GM12892 (cell line): Measurements from ENCODE around the gene TLCD3B.

Source experiments
- DNase-seq: peaks from one replicate; pipeline ENCODE4 v3.0.0; 2011; ENCODE audit not compliant: insufficient read length
- FAIRE-seq: peaks from 2 replicates; lab custom pipeline; 2011; peaks lifted over from hg19 to GRCh38; lab: Jason Lieb, UNC
- POLR2A ChIP-seq: IDR thresholded peaks from 2 replicates; pipeline ENCODE4 v1.6.1; 2011; ENCODE audit warnings: low read depth, low read length, control low read depth
- POLR2AphosphoS5 ChIP-seq: IDR thresholded peaks from 2 replicates; pipeline ENCODE4 v1.6.1; 2011; ENCODE audit warnings: low read depth, low read length, control low read depth
- TAF1 ChIP-seq: IDR thresholded peaks from 2 replicates; pipeline ENCODE4 v1.6.1; 2011; ENCODE audit warnings: low read depth, mild to moderate bottlenecking, control low read depth, low read length, borderline replicate concordance

The TLCD3B gene

DNA sequence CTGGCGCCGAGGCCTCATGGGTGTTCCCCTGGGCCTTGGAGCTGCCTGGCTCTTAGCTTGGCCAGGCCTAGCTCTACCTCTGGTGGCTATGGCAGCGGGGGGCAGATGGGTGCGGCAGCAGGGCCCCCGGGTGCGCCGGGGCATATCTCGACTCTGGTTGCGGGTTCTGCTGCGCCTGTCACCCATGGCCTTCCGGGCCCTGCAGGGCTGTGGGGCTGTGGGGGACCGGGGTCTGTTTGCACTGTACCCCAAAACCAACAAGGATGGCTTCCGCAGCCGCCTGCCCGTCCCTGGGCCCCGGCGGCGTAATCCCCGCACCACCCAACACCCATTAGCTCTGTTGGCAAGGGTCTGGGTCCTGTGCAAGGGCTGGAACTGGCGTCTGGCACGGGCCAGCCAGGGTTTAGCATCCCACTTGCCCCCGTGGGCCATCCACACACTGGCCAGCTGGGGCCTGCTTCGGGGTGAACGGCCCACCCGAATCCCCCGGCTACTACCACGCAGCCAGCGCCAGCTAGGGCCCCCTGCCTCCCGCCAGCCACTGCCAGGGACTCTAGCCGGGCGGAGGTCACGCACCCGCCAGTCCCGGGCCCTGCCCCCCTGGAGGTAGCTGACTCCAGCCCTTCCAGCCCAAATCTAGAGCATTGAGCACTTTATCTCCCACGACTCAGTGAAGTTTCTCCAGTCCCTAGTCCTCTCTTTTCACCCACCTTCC, 43.5 kb downstream of the TLCD3B start:
- no peak for FAIRE-seq
- TF ChIP-seq POLR2AphosphoS5 = no peak
- no peak for TF ChIP-seq POLR2A
- no peak for TF ChIP-seq TAF1

DNA sequence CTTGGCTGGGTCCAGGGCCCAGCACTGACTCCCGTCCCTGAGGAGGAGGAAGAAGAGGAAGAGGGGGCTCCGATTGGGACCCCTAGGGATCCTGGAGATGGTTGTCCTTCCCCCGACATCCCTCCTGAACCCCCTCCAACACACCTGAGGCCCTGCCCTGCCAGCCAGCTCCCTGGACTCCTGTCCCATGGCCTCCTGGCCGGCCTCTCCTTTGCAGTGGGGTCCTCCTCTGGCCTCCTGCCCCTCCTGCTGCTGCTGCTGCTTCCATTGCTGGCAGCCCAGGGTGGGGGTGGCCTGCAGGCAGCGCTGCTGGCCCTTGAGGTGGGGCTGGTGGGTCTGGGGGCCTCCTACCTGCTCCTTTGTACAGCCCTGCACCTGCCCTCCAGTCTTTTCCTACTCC, 44.1 kb downstream of the TLCD3B start:
- TF ChIP-seq POLR2A = no peak
- no peak for TF ChIP-seq POLR2AphosphoS5
- no peak for TF ChIP-seq TAF1
- no peak for FAIRE-seq
- no peak for DNase-seq

More for the DNA sequence above, 43.5 kb downstream of the TLCD3B start:
- DNase-seq = no peak

- TF ChIP-seq TAF1 (no peak), POLR2A (no peak), POLR2AphosphoS5 (no peak)
- no peak for FAIRE-seq
- DNase-seq = no peak
These were observed 44.8 kb downstream of the TLCD3B start for GRCh38 chr16:29986231-29986630.

DNA sequence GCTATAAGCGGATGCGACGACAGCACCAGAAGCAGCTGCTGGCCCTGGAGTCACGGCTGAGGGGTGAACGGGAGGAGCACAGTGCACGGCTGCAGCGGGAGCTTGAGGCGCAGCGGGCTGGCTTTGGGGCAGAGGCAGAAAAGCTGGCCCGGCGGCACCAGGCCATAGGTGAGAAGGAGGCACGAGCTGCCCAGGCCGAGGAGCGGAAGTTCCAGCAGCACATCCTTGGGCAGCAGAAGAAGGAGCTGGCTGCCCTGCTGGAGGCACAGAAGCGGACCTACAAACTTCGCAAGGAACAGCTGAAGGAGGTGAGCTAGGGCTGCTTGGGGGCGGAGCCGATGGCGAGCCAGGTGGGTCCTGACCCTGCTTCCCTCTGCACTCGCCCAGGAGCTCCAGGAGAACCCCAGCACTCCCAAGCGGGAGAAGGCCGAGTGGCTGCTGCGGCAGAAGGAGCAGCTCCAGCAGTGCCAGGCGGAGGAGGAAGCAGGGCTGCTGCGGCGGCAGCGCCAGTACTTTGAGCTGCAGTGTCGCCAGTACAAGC, 45.7 kb downstream of the TLCD3B start:
- FAIRE-seq (no peak), DNase-seq (no peak)

GRCh38 chr16:29984764-29985147, 46.3 kb downstream of the TLCD3B start:
- TF ChIP-seq TAF1 = no peak
- TF ChIP-seq POLR2A = no peak
- TF ChIP-seq POLR2AphosphoS5 = no peak
- FAIRE-seq (no peak), DNase-seq (no peak)

More for the DNA sequence above, 45.7 kb downstream of the TLCD3B start:
- TF ChIP-seq POLR2A (no peak), POLR2AphosphoS5 (no peak), TAF1 (no peak)

DNA sequence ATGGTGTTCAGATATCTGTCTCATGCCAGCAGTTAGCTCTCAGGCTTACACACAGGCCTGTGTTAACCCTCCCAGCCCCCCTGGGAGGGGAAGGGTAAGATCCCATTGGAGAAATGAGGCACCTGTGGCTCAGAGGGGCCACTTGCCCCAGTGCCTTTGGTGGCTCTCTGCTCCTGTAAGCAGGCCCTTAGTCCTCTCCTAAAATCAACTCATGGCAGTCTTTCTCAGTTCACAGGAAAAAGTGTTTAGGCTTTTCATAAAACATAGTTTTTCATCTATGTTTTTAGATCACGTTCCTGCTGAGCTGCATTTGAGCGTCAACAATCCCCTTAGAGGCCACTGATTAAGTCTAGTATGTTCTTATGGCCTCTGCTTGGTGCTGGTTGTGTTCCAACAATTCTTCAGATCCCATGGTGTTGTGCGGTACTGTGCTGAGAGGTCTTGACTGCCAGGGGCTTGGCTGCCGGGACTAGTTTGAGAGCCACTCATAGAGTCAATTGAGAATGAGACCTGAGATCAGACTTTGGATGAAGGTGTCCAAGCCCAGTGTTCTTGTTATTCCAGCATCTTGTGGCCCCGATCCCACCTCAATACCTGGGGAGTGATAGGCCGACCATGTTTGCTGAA, 46.8 kb downstream of the TLCD3B start:
- DNase-seq (no peak), FAIRE-seq (no peak)
- TF ChIP-seq TAF1 = no peak
- no peak for TF ChIP-seq POLR2AphosphoS5
- TF ChIP-seq POLR2A = no peak

- no peak for FAIRE-seq
- TF ChIP-seq TAF1 = no peak
- no peak for TF ChIP-seq POLR2A
- no peak for TF ChIP-seq POLR2AphosphoS5
- DNase-seq = no peak
These were observed 47.5 kb downstream of the TLCD3B start for GRCh38 chr16:29983420-29984136.

GRCh38 chr16:29982560-29983419, 48.3 kb downstream of the TLCD3B start:
- FAIRE-seq (no peak), DNase-seq (no peak)
- TF ChIP-seq POLR2A (no peak), POLR2AphosphoS5 (no peak), TAF1 (no peak)

GRCh38 chr16:29978564-29979270, 52.4 kb downstream of the TLCD3B start:
- TF ChIP-seq POLR2A (no peak), TAF1 (no peak), POLR2AphosphoS5 (no peak)
- DNase-seq (no peak), FAIRE-seq (no peak)

DNA sequence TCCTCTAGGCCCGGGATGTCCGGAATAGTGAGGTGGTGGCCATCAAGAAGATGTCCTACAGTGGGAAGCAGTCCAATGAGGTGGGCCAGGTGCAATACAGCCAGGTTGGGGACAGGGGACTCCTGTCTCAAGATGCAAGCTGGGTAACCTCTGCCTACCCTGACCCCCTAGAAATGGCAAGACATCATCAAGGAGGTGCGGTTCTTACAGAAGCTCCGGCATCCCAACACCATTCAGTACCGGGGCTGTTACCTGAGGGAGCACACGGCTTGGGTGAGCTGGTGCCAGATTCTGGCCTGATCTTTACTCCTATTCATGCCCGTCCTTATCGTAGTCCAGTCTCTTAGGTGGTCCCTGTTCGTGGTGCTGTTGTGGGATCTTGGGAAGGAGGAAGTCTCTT, 53.0 kb downstream of the TLCD3B start:
- DNase-seq (no peak), FAIRE-seq (no peak)
- TF ChIP-seq POLR2AphosphoS5 (no peak), TAF1 (no peak), POLR2A (no peak)
